Mammary epithelial cell (primary cell): Measurements from ENCODE around the gene CLEC11A.

Experiments used
- CTCF ChIP-seq, 2 donors: IDR thresholded peaks in 1 of 2; conservative IDR thresholded peaks in 1 of 2; 2 replicates each; pipeline ENCODE4 v1.5.1; 2011 to 2012; ENCODE audit warnings: inconsistent platforms in 2 of 2, low read length in 2 of 2, mild to moderate bottlenecking in 2 of 2, control low read depth in 1 of 2, low read depth in 1 of 2; ENCODE audit not compliant: insufficient read depth in 1 of 2; ENCODE audit errors: extremely low read depth in 1 of 2
- EZH2 ChIP-seq: IDR thresholded peaks from 2 replicates; pipeline ENCODE4 v1.6.1; 2012; ENCODE audit warnings: low read length, inconsistent platforms, borderline replicate concordance

GRCh38 chr19:50729894-50730293 lies 6.7 kb downstream of the CLEC11A start:
- TF ChIP-seq CTCF (conservative IDR thresholded peaks at IDR 0.05 in 1 of 2, IDR thresholded peaks at IDR 0.05 in 1 of 2; ENCODE audit: extremely low read depth in 1 of 2, insufficient read depth in 1 of 2, low read depth in 1 of 2, low read length in 2 of 2), result no peak
- TF ChIP-seq EZH2, result no peak
